Uterus (tissue), 4 donors: ENCODE results near the gene TERB1. TPM values are rescaled to one million over a fixed set of nuclear protein-coding genes. Genes with fewer than 3 reads are reported as not detected.

Source experiments
- DNase-seq, 2 donors: peaks; one replicate each; pipeline ENCODE4 v3.0.0-alpha.2; 2019 to 2020
- H3K27ac ChIP-seq, 2 donors: fragments of 200-600 bp; sonication (generic); 1 replicate in 1 of 2; 2 replicates in 1 of 2; pipeline ENCODE4 v1.5.1; 2016 to 2018
- H3K27me3 ChIP-seq, 2 donors: fragments of 200-600 bp; sonication (generic); one replicate each; pipeline ENCODE4 v1.5.1; 2018 to 2019; ENCODE audit warnings: control low read depth in 1 of 2
- H3K36me3 ChIP-seq, 2 donors: fragments of 200-600 bp; sonication (generic); one replicate each; pipeline ENCODE4 v1.5.1; 2019; ENCODE audit warnings: control low read depth in 1 of 2
- H3K4me1 ChIP-seq, 2 donors: fragments of 200-600 bp; sonication (generic); one replicate each; pipeline ENCODE4 v1.5.1; 2018 to 2019; ENCODE audit warnings: control low read depth in 1 of 2
- H3K4me3 ChIP-seq, 2 donors: fragments of 200-600 bp; sonication (generic); 1 replicate in 1 of 2; 2 replicates in 1 of 2; pipeline ENCODE4 v1.5.1; 2018 to 2019; ENCODE audit warnings: mild to moderate bottlenecking in 1 of 2
- H3K9me3 ChIP-seq, 2 donors: fragments of 200-600 bp; sonication (generic); one replicate each; pipeline ENCODE4 v1.5.1; 2019; ENCODE audit warnings: control low read depth in 1 of 2
- CTCF ChIP-seq, 4 experiments: fragments of 200-600 bp in 2 of 4; fragments of 450-650 bp in 2 of 4; sonication (generic) in 2 of 4; IDR thresholded peaks; one replicate each; pipeline ENCODE4 v1.5.1; 2016 to 2019; ENCODE audit warnings: antibody characterized with exemption in 4 of 4, mild to moderate bottlenecking in 2 of 4, moderate library complexity in 1 of 4
- POLR2A ChIP-seq, 2 donors: fragments of 450-650 bp; IDR thresholded peaks; one replicate each; pipeline ENCODE4 v1.6.1; 2016; ENCODE audit warnings: antibody characterized with exemption in 2 of 2, mild to moderate bottlenecking in 1 of 2, moderate library complexity in 1 of 2
- intact Hi-C: fragments of 100-400 bp; cut with DNase I; formaldehyde crosslinking; loops from one replicate; pipeline ENCODE4 v1.15.1; 2023; ENCODE audit warnings: low total_unique reads
- total RNA-seq, 4 donors: library from RNA; depleted of rRNA in 3 of 4; stranded (reverse); fragments of >200 nt in 3 of 4; gene quantifications; one replicate each; pipeline versions ENCODE4 v1.1.0 to v1.2.4, GENCODE V29; 2014 to 2023
- donor health status: DM: yes; HTN: yes; CAD: no.

The TERB1 gene
- total RNA-seq, 4 donors from 2014 or later = 0.21 to 0.83 TPM; not detected in 2

- Histone ChIP-seq H3K4me1 (peaks cover 0 to 15% of the 10 kb centered on the region in 2 donors), H3K27me3 (no peaks in the 10 kb centered on the region), H3K9me3 (no peaks in the 10 kb centered on the region), H3K27ac (no peak overlapping the region), H3K4me3 (no peak overlapping the region), H3K36me3 (no peaks in the 10 kb centered on the region)
- intact Hi-C loops = no loop called here
- TF ChIP-seq POLR2A (IDR thresholded peaks at IDR 0.05) = no peak
- no peak for TF ChIP-seq CTCF (IDR thresholded peaks at IDR 0.05)
- no peak for DNase-seq
Measured at GRCh38 chr16:66754211-66754610, 47.2 kb downstream of the TERB1 start.

- Histone ChIP-seq H3K9me3 (no peaks in the 10 kb centered on the region), H3K4me3 (no peak overlapping the region), H3K4me1 (peaks cover 0 to 15% of the 10 kb centered on the region in 2 donors), H3K27me3 (no peaks in the 10 kb centered on the region), H3K36me3 (no peaks in the 10 kb centered on the region), H3K27ac (no peak overlapping the region)
- intact Hi-C loops = no loop called here
- no peak for DNase-seq
- TF ChIP-seq POLR2A (IDR thresholded peaks at IDR 0.05) (no peak), CTCF (IDR thresholded peaks at IDR 0.05) (no peak)
Measured at GRCh38 chr16:66752958-66753357, 48.4 kb downstream of the TERB1 start.

GRCh38 chr16:66752379-66752778 lies 49.0 kb downstream of the TERB1 start:
- Histone ChIP-seq H3K36me3 (no peaks in the 10 kb centered on the region), H3K27ac (peak overlapping the region; percentile 94), H3K4me3 (no peak overlapping the region), H3K9me3 (no peaks in the 10 kb centered on the region), H3K4me1 (peaks cover 0 to 15% of the 10 kb centered on the region in 2 donors), H3K27me3 (no peaks in the 10 kb centered on the region)
- DNase-seq = no peak
- TF ChIP-seq POLR2A (IDR thresholded peaks at IDR 0.05) = no peak
- TF ChIP-seq CTCF (IDR thresholded peaks at IDR 0.05) = no peak
- intact Hi-C loops = no loop called here

- peaks cover 0 to 15% of the 10 kb centered on the region in 2 donors for H3K4me1 ChIP-seq
- H3K27me3 ChIP-seq = no peaks in the 10 kb centered on the region
- TF ChIP-seq POLR2A (IDR thresholded peaks at IDR 0.05) = no peak
- TF ChIP-seq CTCF (IDR thresholded peaks at IDR 0.05) = no peak
- peak overlapping the region; percentile 79 to 98 for H3K4me3 ChIP-seq
- peak overlapping the region; percentile 94 for H3K27ac ChIP-seq
- DNase-seq = no peak
- intact Hi-C loops = no loop called here
- no peaks in the 10 kb centered on the region for H3K36me3 ChIP-seq
- no peaks in the 10 kb centered on the region for H3K9me3 ChIP-seq
Measured at GRCh38 chr16:66751992-66752322, 49.4 kb downstream of the TERB1 start.

GRCh38 chr16:66751303-66751991 lies 49.9 kb downstream of the TERB1 start, which contains the start of gene DYNC1LI2:
DYNC1LI2 (minus strand) TSS chr16:66751609; CDS start chr16:66751591, 18 bp downstream.
- peak; percentile 69 to 80 for DNase-seq

More at GRCh38 chr16:66751303-66751991, 49.9 kb downstream of the TERB1 start, which contains the start of gene DYNC1LI2:
- peak within 1 kb of the TSS; percentile 79 to 98 for H3K4me3 ChIP-seq
- H3K27me3 ChIP-seq = no peaks in the 10 kb centered on the region
- no peaks in the 10 kb centered on the region for H3K36me3 ChIP-seq
- H3K9me3 ChIP-seq = no peaks in the 10 kb centered on the region
- intact Hi-C loops = no loop called here
- peak within 1 kb of the TSS; percentile 94 for H3K27ac ChIP-seq
- peaks cover 0 to 15% of the 10 kb centered on the region in 2 donors for H3K4me1 ChIP-seq
- TF ChIP-seq POLR2A (IDR thresholded peaks at IDR 0.05) (peak; percentile 38 to 56), CTCF (IDR thresholded peaks at IDR 0.05) (peak; percentile 53 to 97 (median 97))
